Activated gamma-delta T cell (primary cell): Measurements from ENCODE around the gene ZFPM1.

Experiments
- DNase-seq: peaks from one replicate; lab custom pipeline; 2025; lab: John Stamatoyannopoulos, UW

ZFPM1 gene

DNA sequence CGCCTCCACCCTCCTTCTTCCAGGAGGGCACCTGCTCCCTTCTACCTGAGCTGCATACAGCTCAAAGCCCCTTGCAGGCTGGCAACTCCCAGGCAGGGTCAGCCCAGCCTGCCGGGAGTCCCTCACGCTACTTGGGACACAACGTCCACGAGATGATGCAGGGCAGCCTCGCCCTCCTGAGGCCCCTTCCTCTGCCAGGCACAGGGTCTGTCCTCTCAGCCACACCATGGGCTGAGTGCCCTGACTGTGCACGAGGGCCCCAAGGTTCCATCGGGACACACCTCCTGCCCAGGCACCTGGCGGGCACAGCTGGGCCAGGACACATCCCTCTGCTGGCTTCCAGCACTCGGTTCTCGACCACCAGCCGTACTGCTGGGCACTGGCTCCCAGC lies 86.2 kb downstream of the ZFPM1 start:
- no peak for DNase-seq

GRCh38 chr16:88539652-88540345 lies 86.7 kb downstream of the ZFPM1 start:
- DNase-seq, result no peak

DNA sequence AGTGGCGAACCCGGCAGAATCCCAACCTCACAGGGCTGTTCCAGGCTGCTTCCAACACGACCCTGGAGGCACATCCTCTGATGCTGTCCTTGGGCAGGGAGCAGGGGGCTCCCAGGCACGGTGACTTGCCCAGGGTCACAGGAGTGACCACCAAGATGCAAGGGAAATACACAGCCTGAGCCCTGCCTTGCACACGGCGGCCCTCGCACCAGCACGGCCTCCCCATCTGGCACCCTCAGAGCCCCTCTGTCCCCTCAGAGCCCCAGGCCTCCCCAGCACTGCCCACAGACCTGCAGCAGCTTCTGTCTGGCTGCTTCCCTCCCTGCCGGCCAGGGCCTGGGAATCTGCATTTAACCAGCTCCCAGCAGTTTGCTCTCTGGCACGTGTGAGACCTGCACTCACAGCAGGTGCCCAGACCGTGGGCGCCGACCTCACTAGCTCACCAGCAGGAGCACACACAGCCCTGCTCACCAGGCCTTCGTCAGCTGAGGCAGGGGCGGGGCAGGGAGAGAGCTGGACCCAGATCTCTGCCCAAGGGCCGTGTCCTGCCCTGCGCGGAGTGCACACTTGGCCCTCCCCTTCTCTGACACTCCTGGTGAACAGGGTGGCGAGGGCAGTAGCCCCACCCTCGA lies 87.4 kb downstream of the ZFPM1 start:
- no peak for DNase-seq

DNA sequence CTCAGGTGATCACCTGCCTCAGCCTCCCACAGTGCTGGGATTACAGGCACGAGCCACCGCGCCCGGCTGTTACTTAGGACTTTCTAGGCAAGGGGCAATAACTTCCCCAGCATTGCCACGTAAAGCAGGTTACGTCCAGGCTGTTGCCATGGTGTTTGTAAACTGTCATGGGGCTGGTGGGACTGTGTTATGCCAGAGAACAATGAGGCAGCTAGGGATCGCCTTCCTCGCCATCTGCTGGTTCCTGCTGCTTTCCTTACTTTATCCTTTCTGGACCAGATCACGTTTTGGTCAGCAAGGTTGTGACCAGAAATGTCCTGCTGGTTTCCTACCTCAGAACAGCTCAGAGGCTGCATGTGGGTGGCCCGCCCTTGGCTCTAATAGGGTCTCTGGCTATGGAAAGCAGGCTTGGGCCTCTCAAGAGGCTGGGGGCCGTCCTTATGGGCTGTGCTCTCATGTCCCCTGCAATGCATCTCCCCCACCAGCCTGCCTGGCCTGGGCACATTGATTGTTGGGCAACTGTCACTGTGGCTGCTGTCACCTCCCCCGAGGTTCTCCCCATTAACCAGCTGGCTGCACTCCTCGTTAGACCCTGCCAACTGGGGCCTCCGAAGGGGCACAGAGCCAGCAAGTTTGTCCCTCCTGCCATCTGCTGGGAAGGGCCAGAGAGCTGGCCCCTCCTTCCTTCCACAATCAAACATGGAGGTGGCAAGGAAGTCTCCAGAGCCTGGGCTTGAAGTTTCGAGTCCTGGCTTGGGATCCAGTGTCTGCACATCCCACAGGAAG lies 88.9 kb downstream of the ZFPM1 start:
- no peak for DNase-seq

DNA sequence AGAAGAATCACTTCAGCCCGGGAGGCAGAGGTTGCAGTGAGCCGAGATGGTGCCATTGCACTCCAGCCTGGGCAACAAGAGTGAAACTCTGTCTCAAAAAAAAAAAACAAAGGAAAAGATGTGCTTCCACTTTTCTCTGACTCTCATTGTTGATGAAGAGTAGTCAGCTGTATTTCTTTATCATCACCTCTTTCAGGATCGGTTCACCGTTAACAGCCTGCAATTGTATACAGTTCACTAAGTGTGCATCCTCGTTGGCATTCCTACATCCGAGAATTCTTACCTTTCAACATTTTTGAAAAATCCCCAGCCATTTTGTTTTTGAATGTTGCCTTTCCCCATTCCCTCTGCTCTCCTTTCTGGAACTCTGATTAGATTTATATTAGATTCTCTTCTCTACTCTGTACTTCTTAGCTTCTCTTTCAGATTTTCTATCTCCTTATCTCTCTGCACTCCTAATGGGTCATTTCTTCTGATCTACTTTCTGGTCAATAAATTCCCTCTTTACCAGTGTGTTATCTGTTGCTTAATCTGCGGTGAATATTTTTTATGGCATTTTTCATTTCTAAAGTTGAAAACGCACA lies 90.2 kb downstream of the ZFPM1 start:
- no peak for DNase-seq

- DNase-seq, result no peak
Observed at GRCh38 chr16:88545781-88546180, 92.7 kb downstream of the ZFPM1 start.

GRCh38 chr16:88548131-88548874 lies 95.2 kb downstream of the ZFPM1 start:
- no peak for DNase-seq

GRCh38 chr16:88548985-88549384 lies 95.9 kb downstream of the ZFPM1 start:
- no peak for DNase-seq

DNA sequence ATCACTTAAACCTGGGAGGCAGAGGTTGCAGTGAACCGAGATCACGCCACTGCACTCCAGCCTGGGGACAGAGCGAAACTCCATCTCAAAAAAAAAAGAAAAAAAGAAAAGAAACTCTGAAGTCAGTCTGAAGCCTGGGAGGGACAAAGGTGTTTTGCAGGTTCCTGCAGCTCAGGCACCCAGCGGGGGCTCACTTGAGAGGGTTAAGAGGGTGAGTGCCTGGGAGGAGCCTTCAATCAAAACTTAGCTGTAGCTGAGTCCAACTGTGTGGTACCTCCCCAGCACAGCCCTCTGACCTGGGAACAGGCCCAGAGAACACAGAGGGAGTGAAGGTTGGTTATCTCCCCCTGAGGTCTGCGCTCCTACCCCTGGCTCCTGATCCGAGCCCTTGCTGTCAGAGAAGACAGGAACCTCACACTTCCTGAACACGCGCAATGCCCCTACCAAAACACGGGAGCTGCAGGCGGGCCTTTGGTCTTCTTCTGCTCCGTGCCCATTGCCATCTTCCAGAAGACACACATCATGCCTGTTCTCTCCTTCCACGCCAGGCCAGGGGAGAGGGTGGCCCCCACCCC lies 96.7 kb downstream of the ZFPM1 start:
- no peak for DNase-seq

- no peak for DNase-seq
Observed at GRCh38 chr16:88550246-88550661, 97.2 kb downstream of the ZFPM1 start.

GRCh38 chr16:88552166-88552565 lies 99.1 kb downstream of the ZFPM1 start:
- no peak for DNase-seq

DNA sequence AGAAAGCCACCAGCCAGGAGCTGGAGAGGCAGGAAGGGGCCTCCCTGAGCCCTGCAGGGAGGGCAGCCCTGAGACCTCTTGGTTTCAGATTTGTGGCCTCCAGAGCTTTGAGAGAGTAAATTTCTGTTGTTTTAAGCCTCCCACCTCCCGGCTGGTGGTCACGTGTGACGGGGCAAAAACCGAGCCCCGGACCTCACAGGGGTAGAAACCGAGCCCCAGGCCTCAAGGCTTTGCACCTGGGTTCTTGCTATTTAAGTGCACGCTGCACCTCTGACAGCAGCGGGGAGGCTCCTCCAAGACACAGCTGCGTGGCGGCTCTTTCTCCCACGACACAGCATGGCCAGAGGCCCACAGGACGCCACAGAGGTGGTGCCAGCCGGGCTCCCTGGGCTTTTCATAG lies 99.7 kb downstream of the ZFPM1 start:
- no peak for DNase-seq

DNA sequence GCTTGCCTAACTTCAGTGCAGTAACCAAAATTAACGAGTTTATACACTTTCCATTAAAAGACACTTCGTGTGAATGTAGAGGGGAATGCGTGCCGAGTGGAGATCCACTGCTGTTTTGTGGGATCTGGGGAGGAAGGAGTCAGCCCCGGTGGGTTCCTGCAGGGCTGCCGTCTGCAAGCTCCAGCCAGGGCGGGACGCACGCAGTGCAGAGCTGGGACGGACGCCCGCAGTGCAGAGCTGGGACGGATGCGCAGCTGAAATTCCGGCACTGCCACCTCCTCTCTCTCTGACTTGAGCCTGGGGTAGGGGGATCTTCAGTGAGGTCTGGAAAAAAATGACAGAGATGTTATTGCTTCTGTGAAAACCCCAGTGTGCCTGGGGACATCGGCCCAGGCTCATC lies 100.7 kb downstream of the ZFPM1 start:
- no peak for DNase-seq

GRCh38 chr16:88554711-88555264 lies 101.7 kb downstream of the ZFPM1 start:
- DNase-seq, result no peak

- no peak for DNase-seq
Observed at GRCh38 chr16:88556294-88556988, 103.4 kb downstream of the ZFPM1 start.

DNA sequence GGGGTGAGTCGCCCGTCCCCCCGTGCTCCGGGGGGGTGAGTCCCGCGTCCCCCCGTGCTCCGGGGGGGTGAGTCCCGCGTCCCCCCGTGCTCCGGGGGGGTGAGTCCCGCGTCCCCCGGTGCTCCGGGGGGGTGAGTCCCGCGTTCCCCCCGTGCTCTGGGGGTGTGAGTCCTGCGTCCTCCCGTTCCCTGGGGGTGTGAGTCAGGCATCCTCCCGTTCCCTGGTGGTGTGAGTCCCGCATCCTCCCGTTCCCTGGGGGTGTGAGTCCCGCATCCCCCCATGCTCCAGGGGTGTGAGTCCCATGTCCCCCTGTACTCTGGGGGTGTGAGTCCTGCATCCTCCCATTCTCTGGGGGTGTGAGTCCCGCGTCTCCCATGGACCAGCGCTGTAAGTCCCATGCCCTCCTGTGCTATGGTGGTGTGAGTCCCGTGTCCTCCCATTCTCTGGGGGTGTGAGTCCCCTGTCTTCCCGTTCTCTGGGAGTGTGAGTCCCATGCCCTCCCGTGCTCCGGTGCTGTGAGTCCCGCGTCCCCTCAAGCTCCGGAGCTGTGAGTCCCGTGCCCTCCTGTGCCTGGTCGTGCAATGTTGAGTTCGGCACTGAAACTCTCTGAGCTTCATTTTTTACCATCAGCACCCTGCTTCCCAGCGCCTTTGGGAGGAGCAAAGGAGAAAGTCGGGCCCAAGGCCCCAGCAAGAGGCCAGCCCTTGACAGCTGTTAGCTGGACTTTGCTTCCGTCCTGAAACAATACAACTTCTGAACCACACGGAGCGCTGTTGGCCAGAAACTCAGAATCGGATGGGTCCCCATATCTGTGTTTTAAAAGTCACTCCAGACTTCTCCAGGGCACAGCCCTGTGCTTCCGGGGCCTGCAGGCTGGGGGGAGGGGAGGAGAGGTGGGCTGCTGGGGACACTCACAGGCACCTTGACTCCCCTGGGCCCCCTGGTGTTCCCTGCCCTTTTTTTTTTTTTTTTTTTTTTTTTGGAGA lies 105.7 kb downstream of the ZFPM1 start:
- no peak for DNase-seq

- DNase-seq, result no peak
Observed at GRCh38 chr16:88560714-88561484, 107.8 kb downstream of the ZFPM1 start.

GRCh38 chr16:88561485-88562359 lies 108.6 kb downstream of the ZFPM1 start:
- no peak for DNase-seq
